Nucleus accumbens (tissue), 56 donors: ENCODE results near the gene SLC19A3.
"Not testable (repeated sequence)": the region's sequence is repeated elsewhere in the genome, so short reads cannot be mapped to it uniquely, and the experiment has no call there.

ENCODE experiments used
- DNase-seq, 56 donors: peaks; one replicate each; lab custom pipeline; 2025; lab: John Stamatoyannopoulos, UW

SLC19A3 gene

DNA sequence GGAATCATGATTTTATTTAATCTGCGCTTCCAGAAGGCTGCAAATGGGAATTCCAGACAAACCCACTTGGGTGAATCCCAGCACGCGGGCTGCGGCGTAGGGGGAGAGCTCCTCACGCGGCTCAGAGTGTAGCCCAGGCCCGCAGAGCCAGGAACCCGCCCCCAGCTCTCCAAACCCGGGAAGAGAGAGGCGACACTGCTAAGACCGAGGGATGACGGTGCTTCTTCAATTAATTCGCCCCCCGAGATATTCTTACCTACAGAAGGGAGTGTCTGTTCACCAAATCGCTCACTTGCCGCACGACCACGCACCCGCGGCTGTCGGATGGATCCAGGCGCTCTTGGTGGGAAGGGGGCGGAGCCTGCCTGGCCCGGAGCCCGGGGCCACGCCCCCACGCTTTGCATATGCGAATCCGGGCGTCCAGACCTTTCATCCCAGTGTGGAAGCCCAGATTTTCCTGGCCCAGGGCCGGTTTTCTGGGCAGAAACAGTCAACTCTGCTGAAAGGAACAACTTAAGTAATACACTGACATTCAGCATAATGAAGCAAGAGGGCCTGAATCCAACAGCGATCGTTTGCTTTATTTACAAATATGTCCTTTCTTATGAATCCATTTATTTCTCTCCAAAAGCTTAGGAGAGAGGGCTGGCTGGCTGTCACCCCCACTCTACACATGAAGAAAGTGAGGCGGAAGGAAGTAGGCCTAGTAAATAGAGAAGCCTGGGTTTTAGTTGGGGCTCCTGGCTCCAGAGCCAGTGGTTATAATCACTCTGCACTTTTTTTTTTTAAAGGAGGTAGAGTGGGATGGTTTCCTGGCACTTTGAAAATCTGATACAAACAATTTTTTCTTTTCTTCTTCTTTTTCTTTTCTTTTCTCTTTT lies at the start of gene SLC19A3:
Gene SLC19A3 (minus strand): TSS at position 342 of the 881 bp plus-strand sequence. CDS start 15,710 bp downstream, outside the sequence.
- DNase-seq: peak; percentile 9 to 87 (median 65)

DNA sequence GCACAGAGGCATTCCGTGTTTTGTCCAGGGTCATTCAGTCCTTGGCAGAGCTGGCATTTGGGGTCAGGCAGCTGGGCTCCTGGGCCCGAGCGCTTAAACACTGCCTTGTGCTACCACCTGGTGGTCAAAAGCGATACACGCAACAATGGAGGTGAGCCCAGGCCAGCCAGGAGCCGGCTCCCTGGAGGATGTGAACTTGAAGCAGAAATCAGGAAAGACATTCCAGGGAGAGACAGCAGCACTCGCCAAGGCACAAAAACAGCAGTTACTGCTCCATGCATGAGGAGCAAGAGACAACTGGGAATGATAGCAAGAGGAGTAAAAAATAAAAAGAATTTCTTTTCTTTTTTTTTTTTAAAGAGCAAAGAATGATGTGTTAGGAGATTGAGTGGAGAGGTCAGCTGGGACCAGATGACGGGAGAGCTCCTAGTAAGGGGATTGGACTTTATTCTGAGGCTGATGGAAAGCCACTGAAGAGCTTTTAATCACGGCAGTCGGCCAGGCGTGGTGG lies 48.6 kb upstream of the SLC19A3 start:
- peak in 52 of 56 donors; percentile 6 to 85 (median 57) for DNase-seq

DNA sequence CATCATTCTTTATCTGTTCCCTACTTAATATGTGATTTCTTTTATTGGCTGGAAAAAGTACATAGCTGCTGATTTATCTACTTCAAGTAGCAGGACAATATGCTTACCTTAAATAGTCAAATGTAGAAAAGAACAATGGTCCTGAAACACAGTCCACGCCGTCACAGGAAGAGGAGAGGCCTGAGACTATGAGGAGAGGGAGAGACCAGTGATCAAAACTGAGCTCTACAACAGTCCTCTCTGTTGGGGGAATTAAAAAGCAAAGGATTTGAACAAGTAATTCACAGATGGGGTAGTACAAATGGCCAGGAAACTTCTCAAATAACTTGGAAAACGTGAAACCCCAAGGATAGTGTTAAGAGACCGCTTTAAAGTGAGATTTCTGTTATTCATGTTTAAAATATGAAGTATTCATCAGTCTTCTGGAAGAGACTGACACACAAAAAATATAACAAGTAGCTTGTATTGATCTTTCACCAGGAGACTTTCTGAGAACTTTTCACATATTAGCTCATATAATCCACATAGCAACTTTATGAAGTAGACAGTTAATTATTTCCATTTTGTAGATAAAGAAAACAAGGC lies 48.1 kb upstream of the SLC19A3 start:
- no peak for DNase-seq

DNA sequence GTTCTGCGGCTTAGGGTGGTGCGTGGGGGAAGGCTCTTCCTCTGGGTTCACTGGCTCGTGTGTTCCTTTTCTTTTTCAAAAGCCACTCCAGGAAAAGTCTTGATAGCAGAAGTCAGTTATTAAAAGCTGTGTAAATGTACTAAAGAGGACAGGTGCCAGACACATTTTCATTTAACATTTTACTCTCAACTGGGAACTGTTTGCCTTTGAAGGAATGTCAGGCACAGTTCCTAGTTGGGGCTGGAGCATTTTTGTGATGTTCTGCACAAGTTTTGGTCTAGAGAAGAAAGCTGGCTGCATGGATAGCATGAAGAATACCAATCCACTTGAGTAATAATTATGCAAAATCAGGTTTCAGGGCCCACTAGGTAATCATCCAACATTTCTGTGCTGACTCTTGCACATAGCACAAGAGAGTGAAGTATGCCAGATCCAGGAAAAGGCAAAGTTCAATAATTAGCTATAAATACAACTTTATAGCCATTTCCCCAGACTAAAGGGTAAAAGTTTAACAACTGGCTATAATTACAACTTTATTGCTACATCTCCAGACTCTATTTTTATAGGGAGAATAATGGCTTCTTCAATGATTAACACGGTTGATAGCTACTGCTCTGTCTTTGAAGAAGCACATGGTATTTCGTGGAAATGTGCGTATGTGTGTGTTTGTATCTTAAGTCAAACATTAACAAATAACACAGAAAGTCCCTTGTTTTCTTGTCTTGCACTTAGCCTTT lies 44.1 kb upstream of the SLC19A3 start:
- DNase-seq: no peak

DNA sequence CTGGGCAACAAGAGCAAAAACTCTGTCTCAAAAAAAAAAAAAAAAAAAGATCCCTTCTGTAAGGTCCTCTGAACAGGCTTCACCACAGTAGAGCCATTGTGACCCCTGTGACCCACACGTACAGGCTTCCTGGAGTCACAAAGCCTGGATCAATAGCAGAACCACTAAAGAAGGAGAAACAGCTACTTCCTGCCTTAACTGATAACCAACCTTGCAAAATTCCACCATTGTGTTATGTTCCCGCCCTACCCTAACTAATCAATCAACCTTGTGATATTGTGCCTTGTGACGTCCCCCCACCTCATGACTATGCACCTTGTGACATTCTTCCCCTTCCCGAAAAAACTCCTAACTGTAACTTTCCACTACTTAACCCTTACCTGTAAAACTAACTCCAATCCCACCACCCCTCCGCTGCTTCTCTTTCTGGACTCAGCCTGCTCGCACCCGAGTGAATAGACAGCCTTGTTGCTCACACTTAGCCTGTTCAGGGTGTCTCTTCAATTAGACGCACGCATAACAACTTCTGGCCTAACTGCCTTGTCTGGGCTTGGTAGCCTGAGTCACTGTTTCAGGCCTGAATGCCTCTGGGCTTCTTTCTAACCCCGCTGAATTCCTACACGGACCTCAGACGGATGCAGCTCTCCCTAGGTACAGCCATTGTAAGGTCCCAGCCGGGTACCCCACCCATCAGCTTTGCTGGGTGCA lies 41.7 kb upstream of the SLC19A3 start:
- no peak for DNase-seq

DNA sequence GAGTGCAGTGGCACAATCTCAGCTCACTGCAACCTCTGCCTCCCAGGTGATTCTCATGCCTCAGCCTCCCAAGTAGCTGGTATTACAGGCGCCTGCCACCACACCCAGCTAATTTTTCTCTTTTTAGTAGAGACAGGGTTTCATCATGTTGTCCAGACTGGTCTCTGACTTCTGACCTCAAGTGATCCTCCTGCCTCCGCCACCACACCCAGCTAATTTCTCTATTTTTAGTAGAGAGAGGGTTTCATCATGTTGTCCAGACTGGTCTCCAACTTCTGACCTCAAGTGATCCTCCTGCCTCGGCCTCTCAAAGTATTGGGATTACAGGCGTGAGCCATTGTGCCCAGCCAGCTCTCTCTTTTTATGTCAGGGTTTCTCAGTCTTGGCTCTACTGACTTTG lies 38.4 kb upstream of the SLC19A3 start:
- not testable (repeated sequence) for DNase-seq

DNA sequence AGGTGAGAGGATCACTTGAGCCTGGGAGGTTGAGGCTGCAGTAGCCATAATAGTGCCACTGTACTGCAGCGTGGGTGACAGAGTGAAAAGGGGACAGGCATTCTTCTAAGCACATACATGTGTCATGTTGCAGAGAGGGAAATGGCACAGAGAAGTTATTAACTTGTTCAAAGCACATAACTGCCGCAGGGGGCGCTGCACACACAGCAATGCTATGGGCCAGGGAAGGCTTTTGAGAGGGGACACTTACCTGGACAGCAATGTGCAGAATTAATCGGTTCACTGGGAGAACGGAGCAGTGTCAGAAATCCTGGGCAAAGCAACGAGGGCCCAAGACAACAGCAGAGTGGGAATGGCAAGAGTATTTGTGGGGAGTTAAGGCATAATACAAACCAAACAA lies 30.3 kb upstream of the SLC19A3 start:
- DNase-seq: no peak

DNA sequence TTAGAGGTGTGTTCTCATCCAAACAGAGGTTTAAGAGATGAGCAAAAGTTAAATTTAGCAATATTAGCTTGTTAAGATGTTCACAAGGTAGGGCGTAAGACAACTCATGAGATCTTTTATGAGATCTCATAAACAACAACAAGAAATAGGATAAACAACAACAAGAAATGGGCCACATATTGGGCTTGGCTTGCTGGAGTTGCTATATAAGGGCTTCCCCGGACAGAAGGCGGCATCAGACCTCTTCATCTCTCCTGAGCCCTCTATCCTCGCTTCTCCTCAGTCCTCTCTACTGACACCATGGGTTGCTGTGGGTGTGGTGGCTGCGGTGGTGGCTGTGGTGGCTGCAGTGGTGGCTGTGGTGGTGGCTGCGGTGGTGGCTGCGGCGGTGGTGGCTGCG lies 27.8 kb upstream of the SLC19A3 start, which contains the start of gene SCYGR8:
Gene SCYGR8 (plus strand): TSS at position 301 of the 400 bp plus-strand sequence. CDS start 0 bp downstream, at position 301.
- no peak for DNase-seq

DNA sequence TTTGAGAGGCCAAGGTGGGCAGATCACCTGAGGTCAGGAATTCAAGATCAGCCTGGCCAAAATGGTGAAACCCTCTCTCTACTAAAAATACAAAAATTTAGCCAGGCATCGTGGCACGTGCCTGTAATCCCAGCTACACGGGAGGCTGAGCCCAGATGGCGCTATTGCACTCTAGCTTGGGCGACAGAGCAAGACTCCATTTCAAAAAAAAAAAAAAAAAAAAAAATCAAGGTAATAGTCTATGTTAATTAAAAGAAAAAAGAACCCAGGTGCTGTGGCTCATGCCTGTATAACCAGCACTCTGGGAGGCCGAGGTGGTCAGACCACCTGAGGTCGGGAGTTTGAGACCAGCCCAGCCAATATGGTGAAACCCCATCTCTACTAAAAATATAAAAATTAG lies 22.9 kb upstream of the SLC19A3 start:
- not testable (repeated sequence) for DNase-seq

DNA sequence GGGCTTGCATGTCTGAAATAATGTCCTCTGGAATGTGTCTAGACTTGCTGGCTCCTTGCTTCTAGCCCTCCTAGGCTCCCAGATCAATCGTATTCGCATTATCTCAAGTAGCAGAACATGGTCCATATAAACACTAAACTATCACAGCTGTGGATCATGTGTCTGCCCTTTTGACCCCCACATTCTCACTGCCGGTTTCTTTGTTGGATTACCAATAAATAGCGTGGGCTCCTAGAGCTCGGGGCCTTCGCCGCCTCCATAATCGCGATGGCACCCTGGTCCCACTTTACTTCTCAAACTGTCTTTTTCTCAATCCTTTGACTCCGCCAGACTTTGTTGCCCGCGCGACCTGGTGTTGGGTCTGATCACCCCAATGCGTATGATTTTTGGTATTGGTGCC lies 21.5 kb upstream of the SLC19A3 start:
- no peak for DNase-seq

DNA sequence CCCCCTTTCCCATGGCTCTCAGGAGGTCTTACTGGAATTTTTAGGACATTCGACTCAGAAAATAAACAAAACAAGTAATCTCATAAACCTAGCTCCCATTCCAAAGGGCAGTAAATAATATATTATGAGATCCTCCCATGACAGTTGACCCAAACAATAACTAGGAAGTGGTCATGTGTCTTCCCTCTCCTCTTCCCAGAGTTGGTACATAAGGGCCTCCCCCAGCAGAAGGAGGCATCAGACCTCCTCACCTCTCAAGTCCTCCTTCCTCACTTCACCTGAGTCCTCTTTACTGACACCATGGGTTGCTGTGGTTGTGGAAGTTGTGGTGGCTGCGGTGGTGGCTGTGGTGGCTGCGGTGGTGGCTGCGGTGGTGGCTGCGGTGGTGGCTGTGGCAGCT lies 10.2 kb upstream of the SLC19A3 start, which contains the start of gene SCYGR7:
Gene SCYGR7 (plus strand): TSS at position 301 of the 400 bp plus-strand sequence. CDS start 0 bp downstream, at position 301.
- DNase-seq: no peak

DNA sequence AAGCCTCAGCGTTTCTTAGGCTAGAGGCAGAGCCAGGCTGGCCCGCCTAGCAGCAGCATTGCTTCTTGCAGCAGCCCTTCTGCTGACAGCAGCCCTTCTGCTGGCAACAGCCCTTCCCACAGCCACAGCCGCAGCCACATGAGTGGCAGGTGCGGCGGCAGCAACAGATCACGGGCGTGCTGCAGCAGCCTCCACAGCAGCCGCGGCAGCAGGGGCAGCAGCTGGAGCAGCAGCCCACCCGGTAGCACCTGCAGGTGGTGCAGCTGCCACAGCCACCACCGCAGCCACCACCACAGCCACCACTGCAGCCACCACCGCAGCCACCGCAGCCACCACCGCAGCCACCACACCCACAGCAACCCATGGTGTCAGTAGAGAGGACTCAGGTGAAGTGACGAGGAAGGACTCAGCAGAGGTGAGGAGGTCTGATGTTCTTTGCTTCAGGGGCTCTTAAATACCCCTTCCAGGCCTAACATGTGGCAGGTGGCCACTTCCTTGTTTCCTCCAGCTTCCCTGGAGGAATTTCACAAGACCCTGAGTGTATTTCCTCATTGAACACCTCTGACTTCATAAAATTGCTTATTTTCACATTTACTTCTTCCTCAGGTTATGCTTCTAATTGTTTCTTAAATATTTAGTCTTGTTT lies 6.7 kb upstream of the SLC19A3 start, which contains the start of gene SCYGR6:
Gene SCYGR6 (minus strand): TSS at position 364 of the 646 bp plus-strand sequence. CDS start 0 bp downstream, at position 364.
- DNase-seq: no peak

DNA sequence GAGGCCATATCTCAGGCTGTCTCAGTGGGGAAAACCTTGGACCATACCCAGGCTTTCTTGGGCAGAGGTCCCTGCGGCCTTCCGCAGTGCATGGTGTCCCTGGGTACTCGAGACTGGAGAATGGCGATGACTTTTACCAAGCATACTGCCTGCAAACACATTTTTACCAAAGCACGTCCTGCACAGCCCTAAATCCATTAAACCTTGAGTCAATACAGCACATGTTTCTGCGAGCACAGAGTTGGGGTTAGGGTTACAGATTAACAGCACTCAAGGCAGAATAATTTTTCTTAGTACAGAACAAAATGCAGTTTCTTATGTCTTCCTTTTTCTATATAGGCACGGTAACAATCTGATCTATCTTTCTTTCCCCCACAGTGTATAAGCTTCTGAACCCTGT lies 5.0 kb upstream of the SLC19A3 start:
- DNase-seq: not testable (repeated sequence)

DNA sequence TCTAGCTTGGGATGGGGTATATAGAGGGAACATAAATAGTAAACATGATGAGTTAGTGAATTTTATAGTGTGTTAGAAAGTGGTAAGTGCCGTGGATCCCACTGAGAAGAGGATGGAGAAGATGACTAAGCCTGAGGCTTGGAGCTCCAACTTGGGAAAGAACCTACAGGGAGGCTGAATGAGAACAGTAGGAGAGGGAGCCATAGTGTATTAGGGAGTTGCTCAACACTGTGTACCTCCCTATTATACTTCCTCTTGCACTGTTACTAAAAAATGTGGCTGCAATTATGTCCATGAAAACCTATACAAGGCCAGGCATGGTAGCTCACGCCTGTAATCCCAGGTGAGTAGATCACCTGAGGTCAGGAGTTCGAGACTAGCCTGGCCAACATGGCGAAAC lies 2.9 kb upstream of the SLC19A3 start:
- DNase-seq: no peak

DNA sequence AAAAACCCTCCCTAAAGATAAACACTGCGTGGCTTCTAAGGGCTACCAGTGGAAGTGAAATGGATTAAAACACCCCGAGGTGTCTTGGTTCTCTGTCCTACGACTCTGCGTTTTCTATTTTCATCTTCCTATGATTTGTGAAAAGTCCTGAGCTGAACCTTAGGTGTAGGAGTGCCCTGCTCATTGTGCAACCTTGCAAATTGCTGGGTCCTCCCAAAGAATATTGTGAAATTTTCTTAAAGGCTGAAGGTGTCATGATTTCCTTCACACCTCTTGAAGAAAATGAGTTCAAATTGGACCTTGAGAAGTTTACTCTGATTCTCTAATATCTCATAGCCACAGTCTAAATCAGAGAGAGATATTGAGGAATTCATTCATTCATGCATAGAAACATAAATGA lies 1.8 kb upstream of the SLC19A3 start:
- DNase-seq: no peak

DNA sequence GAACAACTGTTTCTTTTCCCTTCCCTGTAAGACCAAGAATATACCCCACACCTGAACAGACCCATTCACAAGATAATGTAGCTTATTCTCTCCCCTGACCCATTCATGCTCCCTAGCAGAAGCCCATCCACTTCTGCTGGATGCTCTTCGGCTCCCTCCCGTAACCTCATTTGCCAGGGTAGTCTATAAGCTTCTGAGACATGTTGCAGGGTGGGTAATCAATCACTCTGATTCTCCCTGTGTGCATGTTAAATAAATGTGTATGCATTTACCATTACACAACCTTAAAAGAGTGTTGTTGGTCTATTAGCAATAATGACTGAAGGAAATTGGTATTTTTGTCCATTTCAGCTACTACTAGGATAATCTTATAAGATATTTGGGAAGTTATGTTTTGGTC lies 1.3 kb downstream of the SLC19A3 start:
- DNase-seq: no peak

DNA sequence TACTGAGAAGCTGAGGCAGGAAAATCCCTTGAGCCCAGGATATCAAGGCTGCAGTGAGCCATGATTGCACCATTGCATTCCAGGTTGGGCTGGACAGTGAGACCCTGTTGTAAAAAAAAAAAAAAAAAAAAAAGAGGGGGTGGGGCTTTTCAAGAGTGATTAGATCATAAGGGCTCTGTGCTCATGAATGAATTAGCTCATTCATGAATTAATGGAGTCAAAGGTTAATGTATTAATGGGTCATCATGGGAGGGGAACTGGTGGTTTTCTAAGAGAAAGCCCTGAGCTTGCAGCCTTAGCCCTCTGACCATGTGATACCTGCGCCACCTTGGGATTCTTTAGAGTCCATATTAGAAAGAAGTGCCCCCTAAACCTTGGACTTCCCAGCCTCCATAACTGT lies 4.5 kb downstream of the SLC19A3 start:
- DNase-seq: no peak

DNA sequence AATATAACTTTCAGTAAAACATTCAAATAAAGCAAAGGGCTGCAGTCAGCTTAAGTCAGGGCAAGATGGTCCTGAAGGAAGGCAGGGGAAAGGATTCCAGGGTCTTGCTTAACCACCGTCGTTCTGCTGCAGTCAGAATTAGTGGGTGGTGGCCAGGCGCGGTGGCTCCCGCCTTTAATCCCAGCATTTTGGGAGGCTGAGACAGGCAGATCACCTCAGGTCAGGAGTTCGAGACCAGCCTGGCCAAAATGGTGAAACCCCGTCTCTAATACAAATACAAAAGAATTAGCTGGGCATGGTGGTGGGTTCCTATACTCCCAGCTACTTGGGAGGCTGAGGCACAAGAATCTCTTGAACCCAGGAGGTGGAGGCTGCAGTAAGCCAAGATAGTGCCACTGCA lies 6.8 kb downstream of the SLC19A3 start:
- DNase-seq: no peak

DNA sequence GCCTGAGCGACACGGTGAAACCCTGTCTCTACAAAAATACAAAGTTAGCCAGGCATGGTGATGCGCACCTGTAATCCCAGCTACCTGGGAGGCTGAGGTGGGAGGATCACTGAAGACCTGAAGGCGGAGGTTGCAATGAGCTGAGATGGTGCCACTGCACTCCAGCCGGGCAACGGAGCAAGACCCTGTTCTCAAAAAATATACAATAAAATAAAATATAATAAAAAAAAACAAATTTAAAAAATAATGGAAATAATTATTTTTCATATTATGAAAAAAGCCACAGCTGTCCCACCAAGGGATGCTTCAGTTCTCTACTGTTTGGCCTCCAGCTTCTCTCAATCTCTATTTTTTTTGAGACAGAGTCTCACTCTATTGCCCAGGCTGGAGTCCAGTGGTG lies 10.4 kb downstream of the SLC19A3 start:
- no peak for DNase-seq

DNA sequence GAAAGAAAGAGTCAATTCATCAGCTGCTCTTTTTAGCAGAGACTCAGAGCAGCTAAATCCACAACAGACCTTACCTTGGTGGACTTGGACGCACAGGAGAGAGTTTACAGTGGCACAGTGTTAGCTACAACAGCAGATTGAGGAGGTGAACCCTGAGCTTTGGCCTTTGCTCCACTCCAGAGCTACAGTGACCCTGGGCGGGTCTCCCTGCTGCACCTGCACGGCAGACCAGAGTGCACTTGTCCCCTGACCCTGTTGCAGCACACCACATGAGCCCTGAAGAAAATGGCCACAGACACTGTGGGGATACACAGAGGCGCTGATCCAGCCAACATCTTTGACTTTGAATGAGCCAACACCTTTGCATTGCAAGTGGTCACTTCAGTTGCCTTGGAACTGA lies 11.0 kb downstream of the SLC19A3 start:
- no peak for DNase-seq
